Middle frontal gyrus (tissue), 1 donor: Measurements from ENCODE around the gene NHEJ1.

Experiments
- DNase-seq: peaks from one replicate; pipeline ENCODE4 v3.0.0-alpha.2; 2015; ENCODE audit warnings: low spot score; ENCODE audit errors: extremely low spot score

The NHEJ1 gene

DNA sequence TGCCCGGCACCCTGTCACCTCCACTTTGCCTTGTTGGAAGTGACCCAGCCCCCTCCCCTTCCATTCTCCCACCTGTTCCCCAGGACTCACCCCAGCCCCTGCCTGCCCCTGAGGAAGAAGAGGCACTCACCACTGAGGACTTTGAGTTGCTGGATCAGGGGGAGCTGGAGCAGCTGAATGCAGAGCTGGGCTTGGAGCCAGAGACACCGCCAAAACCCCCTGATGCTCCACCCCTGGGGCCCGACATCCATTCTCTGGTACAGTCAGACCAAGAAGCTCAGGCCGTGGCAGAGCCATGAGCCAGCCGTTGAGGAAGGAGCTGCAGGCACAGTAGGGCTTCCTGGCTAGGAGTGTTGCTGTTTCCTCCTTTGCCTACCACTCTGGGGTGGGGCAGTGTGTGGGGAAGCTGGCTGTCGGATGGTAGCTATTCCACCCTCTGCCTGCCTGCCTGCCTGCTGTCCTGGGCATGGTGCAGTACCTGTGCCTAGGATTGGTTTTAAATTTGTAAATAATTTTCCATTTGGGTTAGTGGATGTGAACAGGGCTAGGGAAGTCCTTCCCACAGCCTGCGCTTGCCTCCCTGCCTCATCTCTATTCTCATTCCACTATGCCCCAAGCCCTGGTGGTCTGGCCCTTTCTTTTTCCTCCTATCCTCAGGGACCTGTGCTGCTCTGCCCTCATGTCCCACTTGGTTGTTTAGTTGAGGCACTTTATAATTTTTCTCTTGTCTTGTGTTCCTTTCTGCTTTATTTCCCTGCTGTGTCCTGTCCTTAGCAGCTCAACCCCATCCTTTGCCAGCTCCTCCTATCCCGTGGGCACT is 21.9 kb upstream of the NHEJ1 start:
- no peak for DNase-seq

DNA sequence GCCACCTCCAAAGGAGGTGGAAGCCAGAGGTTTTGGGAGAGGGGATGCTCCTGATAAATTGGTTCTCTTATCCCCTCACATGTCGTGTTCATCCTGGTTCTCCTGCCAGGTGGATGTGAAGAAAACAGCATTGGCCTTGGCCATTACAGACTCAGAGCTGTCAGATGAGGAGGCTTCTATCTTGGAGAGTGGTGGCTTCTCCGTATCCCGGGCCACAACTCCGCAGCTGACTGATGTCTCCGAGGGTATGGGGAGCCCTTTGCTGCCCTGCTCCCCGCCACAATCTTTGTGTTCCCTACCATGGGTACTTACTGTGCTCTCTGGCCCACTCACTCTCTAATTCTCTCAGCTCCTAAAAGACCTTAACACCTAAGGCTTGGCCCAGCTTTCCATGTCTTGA is 20.9 kb upstream of the NHEJ1 start:
- DNase-seq: no peak

- no peak for DNase-seq
These were observed 20.3 kb upstream of the NHEJ1 start for GRCh38 chr2:219180961-219181360.

DNA sequence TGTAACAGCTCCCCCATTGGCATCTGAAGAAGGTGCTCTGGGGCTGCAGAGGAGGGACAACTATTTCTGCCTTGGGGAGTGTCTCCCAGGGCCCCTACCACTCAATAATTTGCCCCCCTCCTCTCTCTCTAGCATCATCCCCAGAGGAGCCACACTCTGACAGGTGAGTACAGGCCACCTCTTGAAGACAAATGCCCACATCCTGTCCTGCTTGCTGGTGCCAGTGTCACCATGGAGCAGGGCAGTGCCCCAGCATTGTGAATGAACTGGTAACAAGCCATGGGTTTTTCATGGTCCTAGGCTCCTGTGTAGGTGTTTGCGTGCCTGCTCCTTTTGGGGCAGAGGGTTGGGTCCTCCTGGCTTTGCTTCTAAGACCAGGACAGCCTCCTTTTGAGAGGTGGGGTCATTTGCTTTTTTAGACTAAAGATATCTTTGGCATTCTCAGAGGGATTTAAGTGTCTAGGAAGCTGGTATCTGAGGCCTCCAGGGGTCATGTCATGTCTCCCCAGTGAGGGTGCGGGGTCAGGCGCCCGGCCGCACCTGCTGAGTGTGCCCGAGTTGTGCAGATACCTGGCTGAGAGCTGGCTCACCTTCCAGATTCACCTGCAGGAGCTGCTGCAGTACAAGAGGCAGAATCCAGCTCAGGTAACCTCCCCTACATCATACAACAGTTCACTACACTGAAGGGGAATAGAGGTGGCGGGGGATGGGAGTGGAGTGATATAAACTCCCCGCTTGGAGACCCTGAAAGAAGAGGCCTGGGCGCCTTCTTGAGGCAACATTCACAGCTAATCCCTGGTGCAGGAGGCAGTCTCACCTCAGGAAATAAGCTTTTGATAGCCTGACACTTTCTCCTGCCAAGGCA is 19.2 kb upstream of the NHEJ1 start:
- DNase-seq: no peak

GRCh38 chr2:219178377-219179175 is 18.0 kb upstream of the NHEJ1 start:
- DNase-seq: no peak

DNA sequence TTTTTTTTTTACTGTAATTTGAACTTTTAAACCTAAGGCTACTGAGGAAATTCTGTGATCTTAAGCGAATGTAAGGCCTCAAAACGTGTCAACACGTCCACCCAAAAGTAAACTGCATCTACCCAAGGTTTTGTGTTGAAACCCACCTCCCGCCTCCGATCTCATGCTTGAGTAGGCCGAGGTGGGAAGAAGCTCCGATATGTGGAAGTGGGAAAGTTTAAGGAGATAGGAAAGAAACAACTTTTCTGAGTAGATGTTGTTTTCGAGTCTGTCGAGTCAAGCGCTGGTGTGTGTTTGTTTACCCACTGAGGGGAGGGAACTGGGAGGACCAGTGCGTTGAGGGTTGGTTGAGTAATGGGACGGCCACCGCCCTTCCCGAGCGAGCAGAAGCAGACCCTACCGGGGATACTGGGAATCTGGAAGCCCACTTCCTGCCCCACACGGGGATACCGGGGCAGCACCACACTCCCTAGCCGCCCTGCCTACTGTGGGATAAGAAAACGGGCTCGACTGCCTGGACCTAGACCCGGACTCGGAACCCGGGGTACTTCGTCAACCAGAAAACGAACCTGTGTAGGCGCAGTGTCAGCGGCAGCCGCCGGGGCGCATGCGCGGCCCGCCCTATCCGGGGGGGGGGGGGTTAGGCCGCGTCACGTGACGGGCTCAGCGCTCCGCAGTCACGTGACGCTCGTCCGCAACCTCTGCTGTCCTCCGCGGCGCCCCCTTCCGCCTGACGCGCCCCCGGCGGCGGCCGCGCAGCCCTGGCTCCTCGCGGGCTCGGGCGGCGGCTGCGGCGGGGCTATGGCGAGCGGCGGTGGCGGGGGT is 17.1 kb upstream of the NHEJ1 start, which contains the start of gene RETREG2:
RETREG2 (plus strand) TSS at position 724 of the 825 bp plus-strand sequence; CDS start at position 802, 78 bp downstream.
- peak; percentile 83 for DNase-seq

- peak; percentile 85 for DNase-seq
These were observed 16.4 kb upstream of the NHEJ1 start, which contains the start of gene CNPPD1 for GRCh38 chr2:219176818-219177551. TSS of gene CNPPD1 (minus strand) at chr2:219176925. CDS start at chr2:219176828, 97 bp downstream.

DNA sequence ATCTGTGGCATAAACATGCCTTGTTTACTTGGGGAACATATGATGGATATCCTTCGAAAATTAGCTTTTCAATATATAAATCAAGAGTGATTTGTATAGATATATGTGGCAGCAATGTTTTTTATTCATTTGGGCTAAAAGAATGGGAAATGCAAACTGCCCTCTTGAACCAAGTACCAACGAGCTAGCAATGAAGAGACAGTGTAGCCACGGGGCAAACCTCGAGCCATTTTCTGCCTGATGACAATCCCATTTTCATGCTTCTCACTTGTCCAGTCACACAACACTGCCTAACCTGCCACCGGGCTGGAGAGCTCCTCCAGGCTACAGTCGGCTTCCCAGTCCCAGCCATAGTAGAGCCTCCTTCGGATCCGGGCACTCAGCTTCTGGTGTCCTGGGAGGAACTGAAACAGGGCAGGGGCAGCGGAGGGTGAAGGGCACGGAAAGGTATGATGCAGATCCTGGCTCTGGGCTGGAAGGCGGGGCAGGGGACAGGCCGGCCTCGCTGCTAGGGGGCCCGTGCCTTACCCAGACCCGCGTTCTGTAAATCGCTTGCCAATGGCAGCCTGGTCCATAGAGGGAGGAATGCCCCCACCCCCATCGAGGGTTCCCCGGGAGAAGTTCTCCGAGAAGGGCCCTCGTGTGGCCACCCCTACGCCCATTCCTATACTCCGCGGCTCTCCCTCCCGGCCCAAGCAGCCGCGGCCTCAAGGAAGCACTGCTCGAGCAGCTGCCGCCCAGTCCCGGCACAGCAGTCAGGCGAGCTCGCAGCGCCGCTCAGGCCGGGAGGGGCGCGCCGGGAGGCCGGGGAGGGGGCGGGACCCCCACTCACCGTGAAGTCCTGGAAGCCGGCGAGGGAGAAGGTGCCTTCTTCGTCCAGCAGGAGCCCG is 15.6 kb upstream of the NHEJ1 start:
- DNase-seq: no peak

DNA sequence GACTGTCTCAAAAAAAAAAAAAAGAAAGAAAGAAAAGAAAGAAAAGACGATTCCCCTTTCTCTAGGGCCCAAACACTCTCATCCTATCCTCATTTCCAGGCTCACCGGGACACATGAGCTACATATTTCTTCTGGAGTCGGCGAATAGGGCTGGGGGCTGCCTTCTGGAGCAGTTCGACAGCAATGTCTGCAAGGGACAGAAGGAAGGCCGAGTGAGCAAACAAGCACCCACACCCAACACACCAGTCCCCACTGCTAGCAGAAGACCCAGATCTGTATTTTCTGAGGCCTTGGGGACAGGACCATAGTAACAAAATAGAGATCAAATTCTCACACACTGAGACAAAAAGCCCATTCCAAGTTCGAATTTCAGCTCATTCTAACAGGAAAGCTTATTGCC is 14.9 kb upstream of the NHEJ1 start:
- DNase-seq: no peak

DNA sequence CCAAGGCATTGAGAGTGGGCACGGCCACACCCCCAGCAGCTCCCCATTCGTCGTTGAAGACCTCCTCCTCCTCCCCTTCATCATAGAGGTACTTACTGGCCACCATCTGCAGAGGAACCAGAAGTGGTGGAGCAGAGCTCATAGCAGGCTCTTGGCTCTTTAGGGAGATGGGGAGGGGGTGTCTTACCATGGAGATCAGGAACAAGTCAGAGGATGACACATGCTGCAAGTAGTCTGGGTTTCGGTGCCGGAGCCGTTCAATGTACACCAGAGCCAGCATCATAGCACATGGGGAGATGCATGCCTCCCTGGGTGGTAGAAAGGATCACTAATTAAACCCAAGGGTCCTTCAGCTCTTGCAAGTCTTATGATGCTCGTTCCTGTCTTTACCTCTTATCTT is 14.2 kb upstream of the NHEJ1 start:
- no peak for DNase-seq

- DNase-seq: no peak
These were observed 13.5 kb upstream of the NHEJ1 start for GRCh38 chr2:219174146-219174545.

DNA sequence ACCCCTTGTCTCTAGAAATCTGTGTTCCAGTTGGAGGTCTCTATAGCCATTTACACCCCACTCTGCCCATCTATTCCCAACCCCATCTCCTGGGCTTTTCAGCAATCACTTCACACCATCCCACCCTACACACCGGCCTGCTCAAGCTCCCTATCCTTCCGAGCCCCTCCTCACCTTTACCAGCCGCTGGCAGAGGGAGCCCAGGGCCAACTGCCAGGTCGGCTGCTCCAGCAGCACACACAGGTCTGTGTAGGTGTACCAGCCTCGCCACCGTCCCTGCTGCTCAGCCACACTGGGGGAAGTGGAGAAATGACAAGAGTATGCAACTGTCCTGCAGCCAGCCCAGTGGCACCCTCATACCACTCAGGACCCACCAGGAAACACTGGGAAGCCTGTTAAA is 12.6 kb upstream of the NHEJ1 start:
- no peak for DNase-seq

- DNase-seq: no peak
These were observed 11.9 kb upstream of the NHEJ1 start for GRCh38 chr2:219172231-219173154.

DNA sequence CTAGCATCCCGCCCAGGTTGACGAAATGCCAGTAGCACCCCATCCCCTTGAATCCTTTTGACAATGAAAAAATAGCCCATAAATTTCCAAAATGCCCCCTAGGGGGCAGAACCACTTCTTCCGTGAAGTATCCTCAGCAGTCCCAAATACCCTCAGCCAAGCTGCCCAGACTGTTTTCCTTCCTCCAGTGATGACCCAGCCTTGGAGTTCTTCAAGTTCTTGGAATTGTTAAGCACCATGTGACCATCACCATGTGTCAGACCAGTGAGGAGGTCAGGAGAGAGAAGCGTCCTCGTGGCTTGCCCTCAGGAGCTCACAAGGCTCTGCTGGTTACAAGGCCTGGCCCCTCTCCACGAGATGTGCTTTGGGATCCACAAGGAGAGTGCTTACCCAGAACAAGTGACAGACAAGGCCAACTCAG is 10.6 kb upstream of the NHEJ1 start:
- peak; percentile 14 for DNase-seq

GRCh38 chr2:219169930-219170654 is 9.5 kb upstream of the NHEJ1 start, which contains the start of gene SLC23A3:
TSS of gene SLC23A3 (minus strand) at chr2:219170029. CDS start at chr2:219169984, 45 bp downstream.
- no peak for DNase-seq

DNA sequence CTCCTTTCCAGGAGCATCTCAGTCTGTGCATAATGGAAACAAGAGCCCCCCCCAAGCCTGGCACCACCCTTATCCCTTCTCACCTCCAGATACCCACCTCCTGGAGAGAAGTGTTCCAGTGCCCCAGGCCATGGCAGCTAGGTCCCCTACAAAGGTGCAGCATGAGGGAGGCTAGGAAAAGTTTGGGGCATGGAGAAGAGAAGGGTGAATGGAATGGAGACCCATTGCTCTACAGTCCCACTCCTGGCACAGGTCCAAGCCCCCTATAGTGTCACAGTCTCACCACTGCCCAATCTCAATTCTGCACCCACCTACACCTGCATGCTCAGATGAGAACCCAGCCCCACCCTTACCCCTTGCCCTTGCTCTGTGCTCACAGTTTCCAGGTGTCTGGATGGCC is 8.3 kb upstream of the NHEJ1 start:
- DNase-seq: no peak

- DNase-seq: no peak
These were observed 7.9 kb upstream of the NHEJ1 start for GRCh38 chr2:219168526-219168925.
